ENCODE data around the gene ATP5MC2. TPM values are rescaled to one million over a fixed set of nuclear protein-coding genes. Genes with fewer than 3 reads are reported as not detected.
"Not testable (repeated sequence)": the region's sequence is repeated elsewhere in the genome, so short reads cannot be mapped to it uniquely, and the experiment has no call there.

Gene ATP5MC2
- total RNA-seq, 1 donor from 2014 or later: 365 TPM

DNA sequence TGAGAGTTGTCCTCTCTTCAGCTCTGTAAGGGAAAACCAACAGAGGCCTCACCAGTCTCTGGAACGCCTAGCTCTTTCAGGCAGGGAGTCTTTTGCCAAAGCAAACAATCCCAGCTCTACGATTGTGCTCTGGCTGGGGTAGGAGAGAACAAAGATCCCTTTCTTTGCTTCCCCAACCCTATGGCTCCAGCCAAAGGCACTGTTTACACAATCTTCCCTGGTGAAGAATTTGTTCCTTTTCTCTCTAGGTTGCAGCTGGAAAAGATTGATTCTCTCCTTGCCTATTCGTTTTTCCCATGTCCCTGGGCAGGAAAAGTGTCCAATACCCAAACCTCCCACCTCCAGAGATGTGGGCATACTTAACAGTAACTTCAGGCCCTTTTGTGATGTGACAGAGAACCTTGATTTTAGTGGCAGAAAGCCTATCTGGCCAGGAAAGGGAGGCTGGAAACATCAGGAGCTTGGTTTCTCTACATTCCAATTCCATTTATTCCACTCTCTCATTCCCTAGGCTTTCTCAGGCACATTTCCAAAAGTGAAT is 16.8 kb downstream of the ATP5MC2 start:
- no peak for DNase-seq (ENCODE audit: low spot score)
- intact Hi-C loops (cut with DNase I): loop anchor here (2.0 kb wide), 1 partner anchor 32 kb away; the partner anchor contains the start of gene ATF7

- intact Hi-C loops (cut with DNase I): no loop called here
- no peak for DNase-seq (ENCODE audit: low spot score)
Measured at GRCh38 chr12:53657041-53657440, 18.8 kb downstream of the ATP5MC2 start.

DNA sequence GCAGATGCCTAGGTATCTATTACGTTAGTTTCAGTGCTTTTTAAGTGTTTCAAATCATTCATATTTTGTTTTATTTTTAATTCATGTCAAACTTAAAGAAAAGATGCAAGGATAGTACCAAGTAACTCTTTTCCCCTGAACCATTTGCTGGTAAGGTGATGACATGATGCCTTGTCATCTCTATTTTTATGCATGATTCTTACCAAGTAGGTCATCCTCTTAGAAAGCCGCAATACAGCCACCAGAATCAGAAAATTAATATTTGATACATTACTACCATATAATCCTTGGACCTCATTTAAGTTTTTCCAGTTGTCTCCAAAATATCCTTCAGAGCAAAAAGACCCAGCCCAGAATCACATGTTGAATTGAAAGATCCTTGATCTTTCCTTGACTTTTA is 22.3 kb downstream of the ATP5MC2 start:
- intact Hi-C loops (cut with DNase I): no loop called here
- DNase-seq (ENCODE audit: low spot score): no peak

- intact Hi-C loops (cut with DNase I): no loop called here
Measured at GRCh38 chr12:53652366-53652765, 23.5 kb downstream of the ATP5MC2 start.

GRCh38 chr12:53651737-53652136 is 24.1 kb downstream of the ATP5MC2 start:
- intact Hi-C loops (cut with DNase I): no loop called here

More at GRCh38 chr12:53652366-53652765, 23.5 kb downstream of the ATP5MC2 start:
- no peak for DNase-seq (ENCODE audit: low spot score)

GRCh38 chr12:53646300-53646699 is 29.6 kb downstream of the ATP5MC2 start:
- DNase-seq (ENCODE audit: low spot score): not testable (repeated sequence)

More at GRCh38 chr12:53651737-53652136, 24.1 kb downstream of the ATP5MC2 start:
- DNase-seq (ENCODE audit: low spot score): no peak

GRCh38 chr12:53645165-53645564 is 30.7 kb downstream of the ATP5MC2 start:
- DNase-seq (ENCODE audit: low spot score): no peak
- intact Hi-C loops (cut with DNase I): no loop called here

More at GRCh38 chr12:53646300-53646699, 29.6 kb downstream of the ATP5MC2 start:
- intact Hi-C loops (cut with DNase I): not testable (repeated sequence)

DNA sequence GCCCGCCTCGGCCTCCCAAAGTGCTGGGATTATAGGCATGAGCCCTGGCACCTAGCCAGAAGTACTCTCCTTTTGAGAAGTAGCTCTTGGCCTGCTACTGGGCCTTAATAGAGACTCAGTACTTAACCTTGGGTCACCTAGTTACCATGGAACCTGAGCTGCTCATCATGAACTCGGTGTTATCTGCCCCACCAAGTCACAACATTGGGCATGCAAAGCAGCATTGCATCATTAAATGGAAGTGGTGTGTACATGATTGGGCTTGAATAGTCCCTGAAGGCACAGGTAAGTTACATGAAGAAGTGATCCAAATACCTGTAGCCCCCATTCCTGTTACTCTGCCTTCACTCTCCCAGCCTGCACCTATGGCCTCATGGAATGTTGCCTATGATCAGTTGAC is 31.8 kb downstream of the ATP5MC2 start:
- intact Hi-C loops (cut with DNase I): no loop called here
- DNase-seq (ENCODE audit: low spot score): no peak

GRCh38 chr12:53643232-53643979 is 32.5 kb downstream of the ATP5MC2 start:
- intact Hi-C loops (cut with DNase I): no loop called here
- DNase-seq (ENCODE audit: low spot score): no peak

DNA sequence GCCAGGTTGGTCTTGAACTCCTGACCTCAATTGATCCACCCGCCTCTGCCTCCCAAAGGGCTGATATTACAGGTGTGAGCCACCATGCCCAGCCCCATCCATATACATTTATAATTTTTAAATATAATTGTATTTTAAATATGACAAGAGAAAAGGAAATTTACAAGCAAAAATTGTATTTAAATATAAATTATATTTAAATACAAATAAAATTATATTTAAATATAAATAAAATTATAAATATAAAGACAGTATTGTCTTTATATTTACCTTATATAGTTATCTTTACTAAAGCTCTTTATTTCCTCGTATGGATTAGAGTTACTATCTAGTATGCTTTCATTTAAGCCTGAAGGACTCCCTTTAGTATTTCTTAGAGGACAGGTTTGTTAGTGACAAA is 37.8 kb downstream of the ATP5MC2 start:
- no peak for DNase-seq (ENCODE audit: low spot score)
- intact Hi-C loops (cut with DNase I): no loop called here

DNA sequence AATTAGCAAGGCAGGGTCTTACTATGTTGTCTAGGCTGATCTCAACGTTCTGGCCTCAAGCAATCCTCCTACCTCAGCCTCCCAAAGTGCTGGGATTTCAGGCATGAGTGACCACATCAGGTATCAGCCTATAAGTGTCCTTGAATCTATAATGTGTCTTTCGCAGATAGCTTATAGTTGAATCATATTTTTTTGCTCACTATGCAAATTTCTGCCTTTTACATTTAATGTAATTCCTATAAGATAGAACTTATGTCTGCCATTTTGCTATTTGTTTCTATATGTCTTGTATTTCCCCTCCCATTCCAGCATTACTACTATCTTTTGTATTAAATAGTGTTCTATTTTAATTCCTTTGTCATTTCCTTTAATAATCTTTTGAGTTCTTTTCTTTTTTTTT is 39.2 kb downstream of the ATP5MC2 start:
- intact Hi-C loops (cut with DNase I): no loop called here
- DNase-seq (ENCODE audit: low spot score): no peak

GRCh38 chr12:53635708-53636107 is 40.2 kb downstream of the ATP5MC2 start:
- DNase-seq (ENCODE audit: low spot score); intact Hi-C loops (cut with DNase I): not testable (repeated sequence)

- no peak for DNase-seq (ENCODE audit: low spot score)
- intact Hi-C loops (cut with DNase I): no loop called here
Measured at GRCh38 chr12:53631721-53632120, 44.2 kb downstream of the ATP5MC2 start.

GRCh38 chr12:53627919-53628318 is 48.0 kb downstream of the ATP5MC2 start:
- no peak for DNase-seq (ENCODE audit: low spot score)
- intact Hi-C loops (cut with DNase I): loop anchor here (2.0 to 5.0 kb wide), 2 partner anchors 31 to 86 kb away; no protein-coding TSS in a partner anchor

GRCh38 chr12:53626702-53627169 is 49.1 kb downstream of the ATP5MC2 start:
- no peak for DNase-seq (ENCODE audit: low spot score)
- intact Hi-C loops (cut with DNase I): loop anchor here (1.0 to 5.0 kb wide), 3 partner anchors 32 to 84 kb away; partner anchors contain the start of gene ATP5MC2

DNA sequence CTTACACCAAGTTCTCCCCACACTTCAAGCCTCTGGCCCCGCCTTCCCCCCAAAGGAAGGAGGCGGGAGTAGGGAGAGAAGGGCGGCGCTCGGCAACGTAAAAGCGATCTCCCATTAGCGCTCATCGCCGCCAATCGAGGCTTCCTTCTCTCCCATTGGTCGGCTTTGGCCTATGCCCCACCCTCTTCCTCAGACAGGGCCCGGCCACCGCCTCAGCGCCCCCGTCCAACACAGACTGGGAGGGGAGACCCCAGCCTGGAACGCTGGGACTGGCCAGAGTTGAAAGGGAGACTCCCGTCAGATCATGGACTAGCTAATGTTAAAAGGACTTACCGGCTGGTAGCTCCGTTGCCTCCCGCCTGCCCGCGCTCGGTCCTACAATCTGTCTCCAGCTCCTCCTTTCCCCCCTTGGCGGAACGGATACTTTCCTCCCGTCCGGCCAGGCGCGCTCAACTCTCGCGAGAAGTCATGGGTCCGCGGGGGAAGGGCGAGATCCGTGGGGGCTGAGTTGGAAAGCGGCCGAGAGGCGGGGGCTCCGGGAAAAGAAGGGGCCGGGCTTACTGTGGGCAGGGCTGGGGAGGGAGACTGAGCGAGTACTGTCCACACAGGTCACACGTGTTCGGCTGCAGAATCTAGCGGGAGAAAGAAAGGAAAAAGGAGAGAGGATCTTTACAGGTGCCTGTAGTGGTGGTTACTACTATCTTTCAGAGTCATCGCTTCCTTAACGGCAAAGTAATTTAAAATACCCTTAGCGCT is 49.8 kb downstream of the ATP5MC2 start, which contains the start of gene ATF7:
Gene ATF7 (minus strand): TSS at position 437 of the 756 bp plus-strand sequence. CDS start 25,382 bp downstream, outside the sequence.
- intact Hi-C loops (cut with DNase I): loop anchor here (1.0 to 5.0 kb wide), 3 partner anchors 33 to 84 kb away; partner anchors contain the start of gene ATP5MC2
- peak; percentile 99 for DNase-seq (ENCODE audit: low spot score)

DNA sequence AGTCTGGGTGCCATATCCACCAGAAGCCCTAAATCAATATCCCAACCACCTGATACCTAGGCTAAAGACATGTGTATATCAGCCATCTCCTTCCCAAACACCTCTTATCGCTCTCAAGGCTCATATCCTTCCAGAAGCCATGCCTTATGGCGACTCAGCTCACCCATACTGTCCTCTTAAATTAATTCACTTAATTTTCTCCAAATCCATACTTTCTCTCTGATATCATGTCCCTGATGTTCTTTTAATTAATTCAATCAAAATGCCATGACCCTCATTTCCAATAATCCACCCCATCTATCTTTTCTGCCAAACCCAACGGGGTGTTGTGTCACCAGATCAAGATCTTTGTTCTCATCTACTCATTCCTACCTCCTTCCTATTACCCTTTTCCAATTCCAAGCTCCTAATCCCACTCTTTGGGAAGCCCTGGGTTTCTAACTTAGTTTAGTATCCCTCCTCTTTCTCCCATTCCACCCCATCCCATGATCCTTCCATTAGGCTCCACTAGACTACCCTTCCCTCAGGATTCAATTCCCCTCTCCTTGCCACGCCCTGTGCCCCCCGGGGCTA is 50.4 kb downstream of the ATP5MC2 start:
- intact Hi-C loops (cut with DNase I): loop anchor here (5.0 kb wide), 1 partner anchor 83 kb away; no protein-coding TSS in a partner anchor
- DNase-seq (ENCODE audit: low spot score): no peak

GRCh38 chr12:53624956-53625355 is 50.9 kb downstream of the ATP5MC2 start:
- no peak for DNase-seq (ENCODE audit: low spot score)
- intact Hi-C loops (cut with DNase I): loop anchor here (5.0 kb wide), 1 partner anchor 83 kb away; no protein-coding TSS in a partner anchor

DNA sequence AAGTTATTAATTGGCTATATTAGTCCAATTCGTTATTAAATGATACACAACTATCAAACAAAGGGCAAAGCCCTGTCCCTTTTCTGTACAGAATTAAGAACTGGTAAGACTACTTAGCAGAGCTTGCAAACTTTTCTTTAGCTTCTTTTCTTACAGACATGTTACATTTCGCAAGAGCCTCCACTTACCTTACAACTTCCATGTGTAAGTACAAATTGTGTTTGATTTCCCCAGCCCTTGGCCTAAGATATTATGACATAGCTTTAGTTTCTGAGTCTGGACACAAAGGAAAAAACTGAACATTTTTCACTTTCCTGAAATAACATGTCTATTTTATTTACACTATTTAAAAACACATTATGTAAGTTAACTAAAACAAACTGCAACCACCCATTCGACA is 51.4 kb downstream of the ATP5MC2 start:
- intact Hi-C loops (cut with DNase I): no loop called here
- DNase-seq (ENCODE audit: low spot score): no peak
